Erythroblast (primary cell): Measurements from ENCODE around the gene PBLD.
"Not testable (repeated sequence)": the region's sequence is repeated elsewhere in the genome, so short reads cannot be mapped to it uniquely, and the experiment has no call there.

Experiments used
- DNase-seq, 2 experiments: peaks; one replicate each; lab custom pipeline; 2025; lab: John Stamatoyannopoulos, UW
- GATA1 ChIP-seq: IDR thresholded peaks from 2 replicates; pipeline ENCODE4 v1.6.1; 2011; ENCODE audit warnings: low read depth, mild to moderate bottlenecking, control low read depth, low read length, moderate library complexity
- POLR2A ChIP-seq: IDR thresholded peaks from 2 replicates; pipeline ENCODE4 v1.6.1; 2011; ENCODE audit warnings: mild to moderate bottlenecking, low read length

The PBLD gene

DNA sequence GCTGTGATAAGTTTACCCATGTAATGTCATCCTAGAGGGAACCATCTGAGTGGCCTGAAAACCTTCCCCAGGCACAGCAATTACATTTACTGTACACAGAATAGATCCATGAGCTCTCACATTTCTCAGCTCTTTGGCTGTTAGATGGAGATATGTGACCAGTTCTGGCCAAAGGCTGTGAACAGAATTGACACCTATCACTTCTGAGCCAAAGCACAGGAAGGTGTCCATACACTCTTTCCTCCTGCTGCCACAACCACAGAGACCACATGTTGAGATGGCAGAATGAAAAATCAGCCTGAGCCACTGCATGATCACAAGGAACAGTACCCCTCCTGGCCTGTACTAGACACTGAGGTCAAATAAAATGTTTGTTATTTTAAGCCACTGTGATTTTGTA is 56.5 kb downstream of the PBLD start:
- TF ChIP-seq POLR2A, result no peak
- TF ChIP-seq GATA1, result no peak
- DNase-seq, result no peak

DNA sequence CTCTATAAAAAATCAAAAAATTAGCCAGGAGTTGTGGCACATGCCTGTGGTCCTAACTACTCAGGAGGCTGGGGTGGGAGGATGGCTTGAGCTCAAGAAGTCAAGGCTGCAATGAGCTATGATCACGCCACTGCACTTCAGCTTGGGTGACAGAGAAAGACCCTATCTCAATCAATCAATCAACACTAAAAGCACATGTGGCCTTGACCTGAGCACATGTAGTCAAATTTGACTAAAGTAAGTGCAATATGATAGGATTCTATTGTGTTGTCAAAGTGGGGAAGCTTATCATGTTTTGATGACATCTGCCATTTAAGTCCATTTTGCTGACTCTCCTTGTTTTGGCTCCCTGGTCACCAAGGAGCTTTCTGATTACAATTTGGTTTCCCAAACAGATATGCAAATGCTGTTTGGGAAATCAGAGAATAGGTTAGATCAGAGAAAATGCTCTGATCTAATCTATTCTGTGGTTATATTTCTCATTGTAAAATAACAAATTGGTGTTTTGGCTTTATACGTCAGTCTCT is 57.1 kb downstream of the PBLD start:
- TF ChIP-seq GATA1, result no peak
- no peak for TF ChIP-seq POLR2A
- no peak for DNase-seq

DNA sequence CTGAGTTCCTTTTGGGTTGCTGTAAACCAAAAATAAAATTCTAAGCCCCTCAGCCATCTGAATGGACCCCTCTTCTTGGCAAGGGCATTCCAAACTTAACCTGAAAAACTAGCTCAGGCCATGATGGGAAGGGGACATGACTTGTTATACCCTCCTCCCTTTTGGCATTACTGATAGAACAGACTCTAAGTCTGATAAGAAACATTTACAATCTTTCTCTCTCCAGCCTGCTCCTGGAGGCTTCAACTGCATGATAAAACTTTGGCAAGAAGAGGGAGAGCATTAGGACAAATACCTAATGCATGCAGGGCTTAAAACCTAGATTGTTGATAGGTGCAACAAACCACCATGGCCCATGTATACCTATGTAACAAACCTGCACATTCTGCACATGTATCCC is 59.9 kb downstream of the PBLD start:
- DNase-seq, result peak; percentile 56 to 85
- TF ChIP-seq POLR2A, result no peak

GRCh38 chr10:68271196-68271882 is 61.4 kb downstream of the PBLD start:
- DNase-seq, result peak; percentile 59 to 87
- TF ChIP-seq GATA1 (no peak), POLR2A (no peak)

DNA sequence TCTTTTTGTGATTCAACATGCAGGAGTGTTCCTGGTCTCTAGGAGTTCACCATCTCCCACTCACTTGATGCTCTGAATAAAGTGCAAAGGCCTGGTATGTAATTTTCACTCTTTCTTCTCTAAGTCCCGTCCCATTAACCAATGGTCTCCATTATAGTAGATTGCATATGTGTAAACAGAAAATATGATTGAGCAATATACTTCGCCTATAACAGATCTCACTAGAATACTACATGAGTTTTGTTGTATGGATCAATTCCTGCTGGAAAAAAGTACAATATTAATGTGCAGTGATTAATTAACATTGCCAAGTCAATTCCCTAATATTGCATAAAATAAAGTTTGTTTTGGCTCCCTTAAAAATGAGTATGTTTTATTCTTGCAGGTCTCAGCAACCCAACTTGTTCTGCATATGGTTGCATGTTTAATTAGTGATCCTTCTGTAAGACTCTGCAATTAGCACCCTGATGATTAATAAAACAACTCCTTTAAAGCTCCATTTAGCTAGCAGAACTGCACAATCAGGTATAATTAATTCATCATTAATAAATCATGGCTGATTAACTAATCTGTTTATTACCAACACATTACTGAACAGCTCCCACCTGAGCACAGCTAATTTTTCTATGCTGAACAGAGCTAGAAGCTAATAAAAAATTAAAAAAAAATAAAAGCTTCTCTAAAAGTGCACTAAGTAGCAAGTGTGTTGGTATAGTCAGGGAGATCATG is 63.0 kb downstream of the PBLD start:
- DNase-seq, result no peak
- no peak for TF ChIP-seq GATA1
- no peak for TF ChIP-seq POLR2A

GRCh38 chr10:68261132-68261856 is 71.4 kb downstream of the PBLD start:
- no peak for DNase-seq
- TF ChIP-seq GATA1 (no peak), POLR2A (no peak)

GRCh38 chr10:68253346-68253745 is 79.4 kb downstream of the PBLD start:
- no peak for TF ChIP-seq GATA1
- no peak for TF ChIP-seq POLR2A
- DNase-seq, result no peak

DNA sequence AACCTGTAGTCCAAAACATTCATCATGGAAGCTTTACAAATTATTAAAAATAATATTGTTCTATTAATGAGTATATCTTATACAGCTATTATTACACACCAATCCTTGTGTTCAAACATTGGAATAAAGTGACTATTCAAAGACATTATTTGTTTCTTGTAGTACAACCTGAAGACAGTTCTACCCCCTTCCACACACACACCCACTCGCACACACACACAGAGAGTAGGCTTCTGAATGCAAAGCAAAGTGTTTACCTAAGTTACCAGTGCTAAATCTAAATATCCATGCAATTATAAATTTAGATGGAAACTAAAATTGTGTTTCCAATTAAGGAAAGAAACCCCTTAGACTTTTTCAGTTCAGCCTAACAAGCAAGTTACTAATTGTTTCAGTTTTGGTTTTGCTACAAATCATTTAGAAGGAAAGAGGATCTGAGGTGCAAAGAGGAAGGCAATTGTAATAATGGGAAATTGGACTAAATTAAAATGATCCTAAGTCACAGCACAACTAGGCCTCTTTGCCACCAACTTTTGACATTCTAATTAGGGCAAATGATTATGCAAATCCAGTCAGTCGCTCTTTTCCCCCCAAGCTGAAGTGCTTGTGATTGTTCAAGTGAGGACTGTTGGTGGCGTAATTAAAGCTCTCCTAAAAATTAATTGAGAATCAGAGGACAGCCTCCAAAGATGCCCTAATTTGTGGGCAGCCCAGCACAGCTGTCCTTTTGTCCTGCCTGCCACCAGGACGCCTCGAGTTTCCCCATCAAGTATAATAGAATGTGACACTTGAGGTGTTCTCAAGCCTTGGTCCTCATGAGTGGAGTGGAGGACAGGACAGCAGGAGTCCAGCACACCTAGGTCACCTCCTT is 80.9 kb downstream of the PBLD start:
- no peak for DNase-seq
- no peak for TF ChIP-seq GATA1

- DNase-seq, result no peak
- no peak for TF ChIP-seq GATA1
- no peak for TF ChIP-seq POLR2A
Observed at GRCh38 chr10:68251151-68251550, 81.6 kb downstream of the PBLD start.

DNA sequence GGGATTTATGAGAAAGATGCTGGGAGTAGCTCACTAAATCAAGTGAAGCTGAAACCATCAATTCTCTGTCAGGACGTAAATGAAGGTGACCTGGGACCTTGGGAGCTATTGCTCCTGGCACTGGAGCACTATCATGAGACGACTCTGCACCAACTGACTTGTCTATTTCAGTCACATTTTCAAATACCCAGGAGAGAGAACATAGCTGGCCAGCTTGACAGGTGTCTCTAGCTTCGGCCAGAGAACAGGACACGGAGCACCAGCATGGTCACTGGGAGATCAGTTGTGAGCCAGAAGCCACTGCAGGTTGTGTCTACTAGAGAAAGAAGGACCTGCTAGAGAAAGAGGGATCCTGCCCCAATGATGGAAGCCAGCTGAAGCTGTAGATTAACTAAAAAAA is 83.4 kb downstream of the PBLD start:
- no peak for DNase-seq
- no peak for TF ChIP-seq GATA1
- no peak for TF ChIP-seq POLR2A

DNA sequence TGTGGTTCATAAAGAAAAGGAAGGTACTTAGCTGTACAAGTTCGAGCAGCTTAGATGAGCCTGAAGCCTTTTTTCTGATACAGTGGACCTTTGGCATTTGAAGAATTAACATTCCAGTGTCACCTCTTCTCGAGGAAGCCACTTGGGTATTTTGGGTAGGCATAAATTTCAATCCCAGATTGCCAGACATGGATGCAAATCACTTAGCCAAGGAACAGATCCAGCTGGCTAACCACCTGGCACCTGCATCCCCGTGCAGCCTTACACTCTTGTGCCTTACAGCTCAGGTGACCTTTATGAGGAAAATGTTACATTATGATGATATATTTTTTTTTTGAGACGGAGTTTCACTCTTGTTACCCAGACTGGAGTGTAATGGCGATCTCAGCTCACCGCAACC is 84.8 kb downstream of the PBLD start:
- TF ChIP-seq POLR2A (no peak), GATA1 (no peak)
- DNase-seq, result no peak

DNA sequence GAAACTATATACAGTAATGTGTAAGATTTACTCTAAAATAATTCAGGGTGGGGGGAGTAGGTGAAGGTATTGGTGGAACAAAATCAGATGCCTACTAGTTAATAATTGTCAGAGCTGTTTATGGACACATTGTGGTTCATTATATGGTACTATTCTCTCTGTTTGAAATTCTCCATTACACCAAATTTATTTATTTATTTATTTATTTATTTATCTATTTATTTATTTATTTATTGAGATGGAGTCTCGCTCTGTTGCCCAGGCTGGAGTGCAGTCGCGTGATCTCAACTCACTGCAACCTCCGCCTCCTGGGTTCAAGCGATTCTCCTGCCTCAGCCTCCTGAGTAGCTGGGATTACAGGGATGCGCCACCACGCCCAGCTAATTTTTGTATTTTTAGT is 86.3 kb downstream of the PBLD start:
- not testable (repeated sequence) for DNase-seq

- DNase-seq, result no peak
- no peak for TF ChIP-seq POLR2A
- TF ChIP-seq GATA1, result no peak
Observed at GRCh38 chr10:68242051-68242450, 90.7 kb downstream of the PBLD start.

DNA sequence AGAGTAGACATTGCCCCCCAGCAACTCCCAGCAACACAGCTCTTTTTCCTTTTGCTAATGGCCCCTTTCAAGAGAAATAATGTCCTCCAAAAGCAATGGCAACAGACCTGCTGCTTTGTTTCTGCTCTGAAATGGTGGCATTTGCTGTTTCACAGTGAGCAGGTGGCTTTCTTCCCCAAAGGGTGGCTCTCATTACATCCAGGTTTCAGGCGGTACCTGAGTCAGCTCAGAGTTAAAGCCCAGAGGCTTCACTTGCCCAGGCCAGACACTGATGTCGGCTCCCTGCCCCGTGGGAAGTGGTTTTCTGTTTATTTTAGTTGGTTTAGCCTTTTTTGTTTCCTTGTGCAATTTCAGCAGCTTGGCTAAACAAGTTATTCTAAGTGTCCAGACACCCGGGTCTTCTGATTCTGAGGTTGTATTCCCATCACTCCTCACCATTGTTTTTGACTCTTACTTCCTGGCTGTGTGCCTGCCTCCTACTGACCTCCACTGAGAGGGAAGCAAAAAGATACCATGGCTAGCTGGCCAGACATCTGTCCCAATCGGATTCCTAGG is 93.1 kb downstream of the PBLD start:
- no peak for DNase-seq
- TF ChIP-seq GATA1, result no peak
- no peak for TF ChIP-seq POLR2A
